GM20431 (cell line): ENCODE measurements around the gene C1orf232.

Source experiments
- in situ Hi-C: fragments of 300-500 bp; cut with MseI, MboI; formaldehyde crosslinking; loops from one replicate; pipeline ENCODE4 v1.15.0; 2020; ENCODE audit warnings: low sequenced_read_pairs; ENCODE audit not compliant: unreplicated experiment

C1orf232 gene

GRCh38 chr1:26181586-26182382 is 13.0 kb upstream of the C1orf232 start:
- in situ Hi-C loops = no loop called here

- in situ Hi-C loops = no loop called here
Measured at GRCh38 chr1:26180010-26180506, 11.3 kb upstream of the C1orf232 start.

- in situ Hi-C loops = no loop called here
Measured at GRCh38 chr1:26177182-26177684, 8.5 kb upstream of the C1orf232 start, which contains the start of gene CNKSR1. TSS of gene CNKSR1 (plus strand) at chr1:26177491. CDS start at chr1:26177548, 57 bp downstream.

GRCh38 chr1:26175346-26175745 is 6.6 kb upstream of the C1orf232 start:
- in situ Hi-C loops = no loop called here

GRCh38 chr1:26171084-26172072 is 2.6 kb upstream of the C1orf232 start, which contains the start of gene ZNF593OS:
TSS of gene ZNF593OS (minus strand) at chr1:26171832. CDS start at chr1:26171661, 171 bp downstream.
- in situ Hi-C loops = no loop called here

GRCh38 chr1:26170472-26170821 is 1.7 kb upstream of the C1orf232 start:
- in situ Hi-C loops = no loop called here

- in situ Hi-C loops = no loop called here
Measured at GRCh38 chr1:26169669-26170471, 1.1 kb upstream of the C1orf232 start, which contains the start of gene ZNF593. TSS of gene ZNF593 (plus strand) at chr1:26169908. CDS start at chr1:26169984, 76 bp downstream.

GRCh38 chr1:26169198-26169554 is 413 bp upstream of the C1orf232 start:
- in situ Hi-C loops = no loop called here

GRCh38 chr1:26166719-26167281 is 2.0 kb downstream of the C1orf232 start:
- in situ Hi-C loops = no loop called here

- in situ Hi-C loops = no loop called here
Measured at GRCh38 chr1:26164861-26165842, 3.6 kb downstream of the C1orf232 start.

- in situ Hi-C loops = no loop called here
Measured at GRCh38 chr1:26164036-26164860, 4.5 kb downstream of the C1orf232 start.

GRCh38 chr1:26163684-26164035 is 5.1 kb downstream of the C1orf232 start:
- in situ Hi-C loops = no loop called here

- in situ Hi-C loops = no loop called here
Measured at GRCh38 chr1:26162220-26162709, 6.5 kb downstream of the C1orf232 start.

- in situ Hi-C loops = no loop called here
Measured at GRCh38 chr1:26161415-26162219, 7.1 kb downstream of the C1orf232 start.

- in situ Hi-C loops = no loop called here
Measured at GRCh38 chr1:26160527-26161414, 8.0 kb downstream of the C1orf232 start.

- in situ Hi-C loops = loop anchor here (10.0 kb wide), 1 partner anchor 55 kb away; no protein-coding TSS in a partner anchor
Measured at GRCh38 chr1:26159743-26160039, 9.1 kb downstream of the C1orf232 start.
